SH-SY5Y (cell line): Measurements from ENCODE around the gene FOLR3.

Experiments
- GATA2 ChIP-seq: IDR thresholded peaks from 2 replicates; pipeline ENCODE4 v1.6.1; 2011; ENCODE audit warnings: mild to moderate bottlenecking, low read depth, low read length
- GATA3 ChIP-seq: IDR thresholded peaks from 2 replicates; pipeline ENCODE4 v1.6.1; 2011; ENCODE audit warnings: low read depth, mild to moderate bottlenecking, low read length, moderate library complexity

The FOLR3 gene

DNA sequence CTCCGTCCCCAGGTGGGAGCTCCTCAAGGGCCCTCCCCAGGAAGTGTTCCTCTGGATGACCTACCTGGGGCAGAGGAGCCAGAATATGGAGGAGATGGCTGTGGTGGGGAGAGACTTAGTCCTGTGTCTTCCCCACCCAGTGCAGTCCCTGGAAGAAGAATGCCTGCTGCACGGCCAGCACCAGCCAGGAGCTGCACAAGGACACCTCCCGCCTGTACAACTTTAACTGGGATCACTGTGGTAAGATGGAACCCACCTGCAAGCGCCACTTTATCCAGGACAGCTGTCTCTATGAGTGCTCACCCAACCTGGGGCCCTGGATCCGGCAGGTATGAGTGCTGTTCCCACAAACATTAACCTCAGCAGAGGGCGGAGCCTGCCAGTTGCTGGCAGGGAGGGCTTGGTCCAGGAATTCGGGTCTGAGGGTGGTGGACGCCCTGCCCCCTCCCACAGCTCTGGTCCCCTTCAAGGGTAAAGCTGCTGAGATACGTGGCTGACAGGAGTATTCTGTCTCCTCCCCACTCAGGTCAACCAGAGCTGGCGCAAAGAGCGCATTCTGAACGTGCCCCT is 3.4 kb downstream of the FOLR3 start:
- TF ChIP-seq GATA2: no peak

DNA sequence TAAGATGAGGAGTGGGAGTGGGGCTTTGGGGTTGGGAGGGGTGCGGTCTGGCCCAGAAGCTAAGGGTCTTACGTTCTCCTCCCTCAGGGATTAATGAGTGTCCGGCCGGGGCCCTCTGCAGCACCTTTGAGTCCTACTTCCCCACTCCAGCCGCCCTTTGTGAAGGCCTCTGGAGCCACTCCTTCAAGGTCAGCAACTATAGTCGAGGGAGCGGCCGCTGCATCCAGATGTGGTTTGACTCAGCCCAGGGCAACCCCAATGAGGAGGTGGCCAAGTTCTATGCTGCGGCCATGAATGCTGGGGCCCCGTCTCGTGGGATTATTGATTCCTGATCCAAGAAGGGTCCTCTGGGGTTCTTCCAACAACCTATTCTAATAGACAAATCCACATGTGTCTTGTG is 4.0 kb downstream of the FOLR3 start:
- TF ChIP-seq GATA3: no peak
- no peak for TF ChIP-seq GATA2

- TF ChIP-seq GATA2 (no peak), GATA3 (no peak)
Observed at GRCh38 chr11:72140661-72141060, 5.1 kb downstream of the FOLR3 start.

DNA sequence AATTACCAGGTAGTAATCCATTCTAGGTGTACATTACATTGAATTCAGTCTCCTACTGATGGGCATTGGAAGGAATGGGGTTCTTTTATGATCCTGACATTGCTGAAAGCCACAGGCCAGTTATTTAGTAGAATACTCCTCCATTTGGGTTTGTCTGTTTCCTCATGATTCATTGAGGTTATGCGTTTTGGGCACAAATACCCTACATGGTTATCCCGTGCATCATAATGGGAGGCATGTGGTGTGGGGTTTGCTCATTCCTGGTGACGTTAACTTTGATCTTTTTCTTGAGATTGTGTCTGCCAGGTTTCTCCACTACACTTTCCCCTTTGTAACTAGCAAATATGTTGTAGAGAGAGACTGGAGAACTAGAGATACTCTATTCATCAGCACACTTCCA is 5.5 kb downstream of the FOLR3 start:
- TF ChIP-seq GATA2 (no peak), GATA3 (no peak)

DNA sequence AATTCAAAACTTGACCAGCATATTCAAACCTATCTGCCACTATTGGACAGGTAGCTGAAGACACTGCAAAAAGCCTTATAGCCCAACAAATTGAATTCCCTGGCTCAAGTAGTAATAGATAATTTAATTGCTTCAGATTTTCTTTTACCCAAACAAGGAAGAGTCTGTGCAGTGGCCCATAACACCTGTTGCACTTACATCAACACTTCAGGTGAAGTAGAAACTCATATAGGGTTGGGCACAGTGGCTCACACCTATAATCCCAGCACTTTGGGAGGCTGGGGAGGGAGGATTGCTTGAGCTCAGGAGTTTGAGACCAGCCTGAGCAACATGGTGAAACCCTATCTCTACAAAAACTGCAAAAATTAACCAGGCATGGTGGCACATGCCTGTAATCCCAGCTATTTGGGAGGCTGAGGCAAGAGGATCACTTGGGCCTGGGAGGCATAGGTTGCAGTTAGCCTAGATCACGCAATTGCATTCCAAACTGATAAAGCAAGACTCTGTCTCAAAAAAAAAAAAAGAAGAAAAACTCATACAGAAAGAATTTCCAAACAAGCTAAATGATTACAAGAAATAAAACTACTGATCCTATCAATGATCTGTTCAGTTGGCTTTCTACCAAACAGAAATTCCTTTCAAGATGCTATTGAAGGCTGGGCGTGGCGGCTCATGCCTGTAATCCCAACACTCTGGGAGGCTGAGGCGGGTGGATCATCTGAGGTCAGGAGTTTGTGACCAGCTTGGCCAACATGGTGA is 9.5 kb downstream of the FOLR3 start:
- TF ChIP-seq GATA2: no peak
- no peak for TF ChIP-seq GATA3

- TF ChIP-seq GATA2 (no peak), GATA3 (no peak)
Observed at GRCh38 chr11:72146625-72147024, 11.1 kb downstream of the FOLR3 start.

DNA sequence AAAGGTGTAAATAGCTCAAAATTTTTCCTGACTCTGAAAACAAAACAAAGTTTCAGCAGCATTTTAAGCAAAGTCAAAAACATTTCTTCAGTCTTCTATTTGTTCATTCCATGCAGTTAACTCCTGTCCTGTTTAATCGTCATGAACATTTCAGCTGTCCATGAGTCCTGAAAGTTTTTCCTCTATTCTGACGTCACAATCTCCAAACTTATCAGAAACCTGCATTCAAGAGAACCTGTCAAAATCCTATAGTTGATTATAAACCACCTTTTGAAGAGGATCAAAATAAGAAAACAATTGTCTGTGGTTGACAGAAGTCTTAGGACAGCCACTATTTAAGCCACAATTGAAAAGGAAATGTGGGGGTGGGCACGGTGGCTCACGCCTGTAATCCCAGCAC is 15.4 kb downstream of the FOLR3 start:
- TF ChIP-seq GATA2: no peak
- no peak for TF ChIP-seq GATA3

GRCh38 chr11:72154816-72155215 is 19.3 kb downstream of the FOLR3 start:
- TF ChIP-seq GATA3 (no peak), GATA2 (no peak)

GRCh38 chr11:72155751-72156150 is 20.2 kb downstream of the FOLR3 start:
- TF ChIP-seq GATA3 (no peak), GATA2 (no peak)

DNA sequence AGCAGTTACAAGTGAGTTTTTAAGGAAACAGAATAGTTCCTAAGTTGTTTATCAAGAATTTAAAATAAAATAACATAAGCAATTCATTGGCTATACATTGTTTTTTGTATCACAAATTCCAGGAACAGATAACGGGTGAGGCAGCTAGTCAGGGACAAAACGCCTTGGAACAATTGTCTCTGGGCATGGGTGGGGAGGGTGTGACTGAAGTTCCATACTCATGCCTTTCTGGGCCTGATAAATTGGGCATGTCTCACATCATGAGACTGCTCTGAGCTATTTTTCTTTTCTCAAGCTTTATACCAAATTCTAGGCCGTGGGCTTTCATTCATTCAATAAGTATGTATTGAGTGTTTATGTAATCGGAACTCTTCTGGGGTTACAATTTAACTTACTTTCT is 21.6 kb downstream of the FOLR3 start:
- TF ChIP-seq GATA3 (no peak), GATA2 (no peak)

- TF ChIP-seq GATA3 (no peak), GATA2 (no peak)
Observed at GRCh38 chr11:72160319-72160718, 24.8 kb downstream of the FOLR3 start.

GRCh38 chr11:72162891-72163492 is 27.5 kb downstream of the FOLR3 start:
- no peak for TF ChIP-seq GATA2
- TF ChIP-seq GATA3: no peak

DNA sequence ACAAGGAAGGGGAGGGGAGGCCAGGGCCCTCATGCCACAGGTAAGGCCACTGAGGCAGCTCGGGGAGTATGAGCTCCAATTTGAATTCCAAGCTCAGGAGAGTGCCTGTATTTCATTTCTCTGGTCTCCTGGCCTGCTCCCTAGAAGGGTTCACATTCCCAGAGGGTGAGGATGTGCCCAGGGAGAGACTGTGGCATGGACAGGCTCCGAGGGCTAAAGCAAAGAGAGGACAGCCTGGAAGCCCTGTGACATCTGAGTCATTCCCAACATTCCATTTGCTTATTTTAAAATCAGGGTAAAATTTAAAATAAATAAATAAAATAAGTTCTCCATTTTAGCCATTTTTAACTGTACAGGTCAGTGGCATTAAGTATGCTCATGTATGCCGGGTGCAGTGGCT is 37.8 kb downstream of the FOLR3 start:
- TF ChIP-seq GATA3 (no peak), GATA2 (no peak)

GRCh38 chr11:72174302-72175070 is 39.0 kb downstream of the FOLR3 start:
- TF ChIP-seq GATA2: no peak
- no peak for TF ChIP-seq GATA3
